ENCODE results near the gene HFE. TPM values are rescaled to one million over a fixed set of nuclear protein-coding genes. Genes with fewer than 3 reads are reported as not detected.
A peak's percentile ranks its signal among the peaks of the same experiment; 100 is the strongest.

Gene HFE
- total RNA-seq, 5 donors from 2014 or later (not counting 1 experiment from before 2014, with no cell fraction given): 1.0 to 2.4 (median 1.8) TPM

DNA sequence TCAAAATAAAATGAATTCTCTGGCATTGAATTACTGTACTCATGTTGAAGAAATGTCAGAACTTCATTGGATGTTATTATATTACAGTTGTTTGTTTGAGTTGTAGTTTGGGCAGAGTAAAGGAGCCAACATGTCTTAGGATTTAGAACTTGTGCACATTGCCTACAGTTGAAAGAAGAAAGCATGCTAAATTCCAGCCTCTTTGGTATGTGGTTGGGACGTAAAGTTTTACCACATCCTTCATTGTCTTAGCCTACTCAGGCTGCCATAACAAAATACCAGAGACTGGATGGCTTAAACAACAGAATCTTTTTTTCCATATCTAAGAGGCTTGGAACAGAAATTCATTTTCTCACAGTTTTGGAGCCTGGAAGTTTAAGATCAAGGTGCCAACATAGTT is 42.4 kb downstream of the HFE start:
- Histone ChIP-seq H3K4me1 (ENCODE audit: control insufficient read depth in 1 of 2, extremely low read depth in 1 of 2, insufficient read depth in 2 of 2, low read length in 2 of 2) (peaks cover 14 to 31% of the 10 kb centered on the region in 2 experiments), H3K4me3 (ENCODE audit: control insufficient read depth in 1 of 2, extremely low read depth in 1 of 2, low read length in 1 of 2) (peak overlapping the region in 1 of 2 donors; percentile 19), H3K27me3 (replicated peaks in 1 of 2; ENCODE audit: control insufficient read depth in 2 of 2, extremely low read depth in 1 of 2, insufficient read depth in 2 of 2, low read length in 1 of 2) (no peaks in the 10 kb centered on the region), H3K36me3 (ENCODE audit: control insufficient read depth in 2 of 2, extremely low read depth in 1 of 2, insufficient read depth in 1 of 2, low read length in 1 of 2) (peaks cover 4 to 18% of the 10 kb centered on the region in 2 donors), H3K9me3 (no peaks in the 10 kb centered on the region), H3K27ac (ENCODE audit: low read length) (no peak overlapping the region)
- H3K27ac Mint-ChIP-seq: peak overlapping the region; percentile 33 to 56
- H3K27me3 Mint-ChIP-seq: no peaks in the 10 kb centered on the region
- no peaks in the 10 kb centered on the region for H3K9me3 Mint-ChIP-seq
- ChIA-PET CTCF (no interaction called here), POLR2A (no interaction called here)
- peaks cover 55% of the 10 kb centered on the region for H3K36me3 Mint-ChIP-seq
- peaks cover 58 to 71% (median 69%) of the 10 kb centered on the region in 3 donors for H3K4me1 Mint-ChIP-seq
- peak overlapping the region in 2 of 3 donors; percentile 26 to 36 for H3K4me3 Mint-ChIP-seq
- ATAC-seq (replicated peaks in 1 of 4) (peak in 2 of 4 experiments; percentile 39 to 48), DNase-seq (peak in 1 of 35 experiments; percentile 26)
- WGBS (ENCODE audit: insufficient coverage): no CpG with 5 or more reads among the region's 1 CpG

DNA sequence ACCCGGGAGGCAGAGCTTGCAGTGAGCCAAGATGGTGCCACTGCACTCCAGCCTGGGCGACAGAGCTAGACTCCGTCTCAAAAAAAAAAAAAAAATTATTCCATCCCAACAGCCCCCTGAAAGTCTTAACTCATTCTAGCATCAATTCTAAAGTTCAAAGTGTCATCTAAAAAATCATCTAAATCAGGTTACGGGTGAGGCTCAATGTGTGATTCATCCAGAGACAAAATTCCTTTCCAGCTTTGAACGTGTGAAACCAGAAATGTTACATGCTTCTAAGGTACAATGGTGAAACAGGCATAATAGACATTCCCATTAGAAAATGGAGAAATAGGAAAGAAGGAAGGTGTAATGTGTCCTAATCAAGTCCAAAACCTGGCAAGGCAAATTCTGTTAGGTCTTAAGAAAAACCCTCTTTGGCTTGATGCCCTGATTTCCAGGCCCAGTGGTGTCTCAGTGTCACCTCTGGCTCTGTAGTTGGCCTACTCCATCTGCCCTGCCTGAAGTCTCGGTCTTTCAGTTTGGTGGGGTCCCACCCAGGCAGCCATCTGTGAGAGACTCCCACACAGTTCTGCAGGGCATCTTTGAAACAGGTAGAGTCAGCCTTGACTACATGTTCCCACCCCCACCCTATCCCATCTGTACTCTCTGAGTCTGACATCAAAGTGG is 43.5 kb downstream of the HFE start:
- POLR2A ChIA-PET: interaction anchor here in 1 of 2 donors (0.6 kb wide), 1 partner anchor 27 kb away, joined by 4 read pairs; no protein-coding TSS in a partner anchor
- no peaks in the 10 kb centered on the region for H3K27me3 Mint-ChIP-seq
- WGBS (ENCODE audit: insufficient coverage): 93% methylated on average over 3 of the region's 6 CpGs
- H3K4me1 Mint-ChIP-seq: peaks cover 61 to 78% (median 74%) of the 10 kb centered on the region in 3 donors
- no peak for ATAC-seq (replicated peaks in 1 of 4)
- Histone ChIP-seq H3K4me3 (ENCODE audit: control insufficient read depth in 1 of 2, extremely low read depth in 1 of 2, low read length in 1 of 2) (no peak overlapping the region), H3K9me3 (no peaks in the 10 kb centered on the region), H3K27me3 (replicated peaks in 1 of 2; ENCODE audit: control insufficient read depth in 2 of 2, extremely low read depth in 1 of 2, insufficient read depth in 2 of 2, low read length in 1 of 2) (no peaks in the 10 kb centered on the region), H3K4me1 (ENCODE audit: control insufficient read depth in 1 of 2, extremely low read depth in 1 of 2, insufficient read depth in 2 of 2, low read length in 2 of 2) (peaks cover 14 to 32% of the 10 kb centered on the region in 2 experiments), H3K27ac (ENCODE audit: low read length) (no peak overlapping the region), H3K36me3 (ENCODE audit: control insufficient read depth in 2 of 2, extremely low read depth in 1 of 2, insufficient read depth in 1 of 2, low read length in 1 of 2) (peaks cover 4 to 18% of the 10 kb centered on the region in 2 donors)
- H3K27ac Mint-ChIP-seq: peak overlapping the region; percentile 74 to 77
- H3K36me3 Mint-ChIP-seq: peaks cover 51% of the 10 kb centered on the region
- CTCF ChIA-PET: interaction anchor here in 1 of 2 donors (0.6 kb wide), 1 partner anchor 20 kb away, joined by 7 read pairs; no protein-coding TSS in a partner anchor
- DNase-seq: no peak
- H3K4me3 Mint-ChIP-seq: peak overlapping the region in 2 of 3 donors; percentile 22 to 36
- no peaks in the 10 kb centered on the region for H3K9me3 Mint-ChIP-seq

DNA sequence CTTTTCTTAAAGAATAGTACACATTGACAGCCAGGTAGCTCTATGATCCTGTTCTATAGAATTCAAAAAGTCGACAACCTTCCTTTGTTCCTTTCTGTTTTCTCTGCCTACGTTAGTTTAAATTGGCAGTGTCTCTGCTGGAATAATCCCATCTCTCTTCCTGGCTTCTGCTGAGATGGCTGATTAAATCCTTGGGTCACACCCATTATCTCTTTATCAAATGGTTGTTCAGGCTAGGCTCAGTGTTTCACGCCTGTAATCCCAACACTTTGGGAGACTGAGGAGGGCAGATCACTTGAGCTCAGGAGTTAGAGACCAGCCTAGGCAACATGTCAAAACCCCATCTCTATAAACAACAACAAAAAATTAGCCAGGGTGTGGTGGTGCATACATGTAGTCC is 44.4 kb downstream of the HFE start:
- Histone ChIP-seq H3K4me3 (ENCODE audit: control insufficient read depth in 1 of 2, extremely low read depth in 1 of 2, low read length in 1 of 2) (no peak overlapping the region), H3K4me1 (ENCODE audit: control insufficient read depth in 1 of 2, extremely low read depth in 1 of 2, insufficient read depth in 2 of 2, low read length in 2 of 2) (peaks cover 14 to 34% of the 10 kb centered on the region in 2 experiments), H3K27ac (ENCODE audit: low read length) (no peak overlapping the region), H3K27me3 (replicated peaks in 1 of 2; ENCODE audit: control insufficient read depth in 2 of 2, extremely low read depth in 1 of 2, insufficient read depth in 2 of 2, low read length in 1 of 2) (no peaks in the 10 kb centered on the region), H3K9me3 (no peaks in the 10 kb centered on the region), H3K36me3 (ENCODE audit: control insufficient read depth in 2 of 2, extremely low read depth in 1 of 2, insufficient read depth in 1 of 2, low read length in 1 of 2) (peaks cover 4 to 18% of the 10 kb centered on the region in 2 donors)
- Mint-ChIP-seq H3K4me1 (peaks cover 65 to 82% (median 78%) of the 10 kb centered on the region in 3 donors), H3K9me3 (no peaks in the 10 kb centered on the region), H3K27me3 (no peaks in the 10 kb centered on the region), H3K36me3 (peaks cover 46% of the 10 kb centered on the region), H3K27ac (peak overlapping the region; percentile 9 to 72), H3K4me3 (peak overlapping the region in 1 of 3 donors; percentile 2)
- ATAC-seq (replicated peaks in 1 of 4) (no peak), DNase-seq (no peak)
- WGBS (ENCODE audit: insufficient coverage): 100% methylated on average over 1 of the region's 3 CpGs
- ChIA-PET POLR2A (interaction anchor here in 1 of 2 donors (0.6 kb wide), 2 partner anchors 26 to 122 kb away, joined by 3 to 10 read pairs; a partner anchor contains a TSS), CTCF (no interaction called here)

DNA sequence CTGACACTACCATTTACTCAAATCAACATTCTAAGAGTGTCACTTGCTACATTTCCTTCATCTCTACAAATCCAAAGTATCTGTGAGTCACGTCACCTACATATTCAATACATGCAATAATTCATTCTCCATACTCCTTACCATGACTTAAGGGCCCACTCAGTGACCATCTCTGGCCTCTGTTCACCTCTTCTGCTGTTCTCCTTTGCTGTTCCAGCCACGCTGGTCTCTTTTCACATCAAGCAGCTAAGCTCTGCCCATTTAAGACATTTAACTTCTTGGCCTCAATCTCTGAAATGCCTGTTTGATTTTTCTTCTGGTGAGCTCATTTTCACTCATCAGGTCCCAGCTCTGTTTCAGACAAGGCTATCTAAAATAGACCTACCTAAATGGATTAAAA is 46.5 kb downstream of the HFE start:
- ATAC-seq (replicated peaks in 1 of 4) (no peak), DNase-seq (no peak)
- H3K4me3 ChIP-seq (ENCODE audit: control insufficient read depth in 1 of 2, extremely low read depth in 1 of 2, low read length in 1 of 2): no peak overlapping the region
- Mint-ChIP-seq H3K9me3 (no peaks in the 10 kb centered on the region), H3K4me1 (peaks cover 47 to 68% (median 59%) of the 10 kb centered on the region in 3 donors), H3K27ac (peak overlapping the region; percentile 25 to 57), H3K4me3 (no peak overlapping the region), H3K36me3 (peaks cover 41% of the 10 kb centered on the region), H3K27me3 (no peaks in the 10 kb centered on the region)
- H3K27me3 ChIP-seq (replicated peaks in 1 of 2; ENCODE audit: control insufficient read depth in 2 of 2, extremely low read depth in 1 of 2, insufficient read depth in 2 of 2, low read length in 1 of 2): no peaks in the 10 kb centered on the region
- 82% methylated on average over 2 of the region's 2 CpGs for WGBS (ENCODE audit: insufficient coverage)
- POLR2A ChIA-PET: interaction anchor here (1.0 to 1.7 kb wide), 3 partner anchors 10 to 38 kb away, joined by 3 to 12 read pairs (median 3); a partner anchor contains a TSS
- peaks cover 5 to 28% of the 10 kb centered on the region in 2 experiments for H3K4me1 ChIP-seq (ENCODE audit: control insufficient read depth in 1 of 2, extremely low read depth in 1 of 2, insufficient read depth in 2 of 2, low read length in 2 of 2)
- no peaks in the 10 kb centered on the region for H3K9me3 ChIP-seq
- H3K36me3 ChIP-seq (ENCODE audit: control insufficient read depth in 2 of 2, extremely low read depth in 1 of 2, insufficient read depth in 1 of 2, low read length in 1 of 2): peaks cover 4 to 18% of the 10 kb centered on the region in 2 donors
- no peak overlapping the region for H3K27ac ChIP-seq (ENCODE audit: low read length)
- CTCF ChIA-PET: no interaction called here

DNA sequence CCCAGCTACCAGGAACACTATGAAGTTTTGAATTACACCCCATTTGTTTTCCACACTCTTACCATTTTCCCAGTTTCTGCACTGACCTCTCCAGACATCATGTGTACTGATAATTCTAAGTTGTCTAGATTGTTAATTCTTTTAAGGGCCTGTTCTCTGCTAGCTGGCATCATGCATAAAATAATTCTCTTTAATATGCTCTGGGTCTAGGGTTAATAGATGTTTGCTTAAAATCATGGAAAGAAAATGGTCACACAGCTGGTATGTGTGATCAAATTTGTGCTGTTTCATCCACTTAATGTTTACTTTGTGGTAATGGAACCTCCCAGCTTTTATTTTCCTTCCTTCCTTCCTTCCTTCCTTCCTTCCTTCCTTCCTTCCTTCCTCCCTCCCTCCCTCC is 49.1 kb downstream of the HFE start:
- DNase-seq (no peak), ATAC-seq (replicated peaks in 1 of 4) (no peak)
- H3K27me3 Mint-ChIP-seq: no peaks in the 10 kb centered on the region
- Histone ChIP-seq H3K36me3 (ENCODE audit: control insufficient read depth in 2 of 2, extremely low read depth in 1 of 2, insufficient read depth in 1 of 2, low read length in 1 of 2) (peaks cover 1 to 6% of the 10 kb centered on the region in 2 donors), H3K27ac (ENCODE audit: low read length) (no peak overlapping the region), H3K4me1 (ENCODE audit: control insufficient read depth in 1 of 2, extremely low read depth in 1 of 2, insufficient read depth in 2 of 2, low read length in 2 of 2) (peaks cover 0 to 16% of the 10 kb centered on the region in 2 experiments), H3K9me3 (no peaks in the 10 kb centered on the region), H3K27me3 (replicated peaks in 1 of 2; ENCODE audit: control insufficient read depth in 2 of 2, extremely low read depth in 1 of 2, insufficient read depth in 2 of 2, low read length in 1 of 2) (no peaks in the 10 kb centered on the region), H3K4me3 (ENCODE audit: control insufficient read depth in 1 of 2, extremely low read depth in 1 of 2, low read length in 1 of 2) (no peak overlapping the region)
- CTCF ChIA-PET: interaction anchor here (0.6 to 0.7 kb wide), 4 partner anchors 11 to 1684 kb away, joined by 3 to 9 read pairs (median 4); no protein-coding TSS in a partner anchor
- H3K9me3 Mint-ChIP-seq: no peaks in the 10 kb centered on the region
- H3K27ac Mint-ChIP-seq: peak overlapping the region; percentile 36 to 61
- H3K36me3 Mint-ChIP-seq: peaks cover 31% of the 10 kb centered on the region
- POLR2A ChIA-PET: interaction anchor here (0.6 to 3.3 kb wide), 5 partner anchors 11 to 340 kb away, joined by 3 to 17 read pairs (median 8); a partner anchor contains a TSS
- H3K4me3 Mint-ChIP-seq: no peak overlapping the region
- H3K4me1 Mint-ChIP-seq: peaks cover 33 to 56% (median 41%) of the 10 kb centered on the region in 3 donors

DNA sequence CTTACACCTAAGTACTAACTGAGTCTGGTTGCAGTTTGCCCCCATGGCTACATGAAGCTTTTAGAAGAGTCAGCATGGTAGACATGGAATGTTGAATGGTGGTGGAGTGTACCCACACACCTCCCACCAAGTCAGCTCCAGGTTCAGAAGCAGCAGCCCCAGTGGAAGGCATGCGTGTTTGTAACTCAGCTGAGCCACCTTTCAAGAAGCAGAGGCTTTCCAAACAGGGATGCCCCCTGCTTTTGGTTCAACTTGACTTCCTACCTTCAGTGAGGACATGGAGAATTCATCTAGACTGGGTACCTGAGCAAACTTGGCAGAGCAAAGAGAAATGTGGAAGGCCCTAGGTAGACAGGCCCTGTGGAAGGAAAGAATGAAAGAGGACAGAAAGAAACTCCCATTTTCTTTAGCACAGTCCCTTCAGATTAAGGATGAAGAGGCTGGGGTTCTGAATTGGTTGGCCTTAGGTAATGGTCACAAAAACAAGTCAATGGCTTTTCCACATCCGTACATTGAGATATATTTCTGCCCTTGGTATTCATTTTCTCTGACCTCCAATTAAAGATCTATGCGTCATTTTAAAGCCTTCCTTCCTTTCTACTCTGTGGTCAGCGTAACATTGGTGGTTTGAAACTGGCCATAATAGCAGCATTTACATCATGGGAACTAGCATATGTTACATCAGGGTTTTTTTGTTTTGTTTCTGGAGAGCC is 53.2 kb downstream of the HFE start:
- Histone ChIP-seq H3K4me3 (ENCODE audit: control insufficient read depth in 1 of 2, extremely low read depth in 1 of 2, low read length in 1 of 2) (no peak overlapping the region), H3K9me3 (no peaks in the 10 kb centered on the region), H3K27ac (ENCODE audit: low read length) (no peak overlapping the region), H3K4me1 (ENCODE audit: control insufficient read depth in 1 of 2, extremely low read depth in 1 of 2, insufficient read depth in 2 of 2, low read length in 2 of 2) (peaks cover 0 to 6% of the 10 kb centered on the region in 2 experiments), H3K27me3 (replicated peaks in 1 of 2; ENCODE audit: control insufficient read depth in 2 of 2, extremely low read depth in 1 of 2, insufficient read depth in 2 of 2, low read length in 1 of 2) (no peaks in the 10 kb centered on the region), H3K36me3 (ENCODE audit: control insufficient read depth in 2 of 2, extremely low read depth in 1 of 2, insufficient read depth in 1 of 2, low read length in 1 of 2) (peaks cover 3 to 6% of the 10 kb centered on the region in 2 donors)
- CTCF ChIA-PET: no interaction called here
- ATAC-seq (replicated peaks in 1 of 4) (no peak), DNase-seq (no peak)
- Mint-ChIP-seq H3K9me3 (no peaks in the 10 kb centered on the region), H3K4me3 (no peak overlapping the region), H3K36me3 (peaks cover 17% of the 10 kb centered on the region), H3K27ac (no peak overlapping the region), H3K27me3 (no peaks in the 10 kb centered on the region), H3K4me1 (peaks cover 11 to 20% (median 12%) of the 10 kb centered on the region in 3 donors)
- POLR2A ChIA-PET: interaction anchor here in 1 of 2 donors (0.6 kb wide), 1 partner anchor 66 kb away, joined by 4 read pairs; no protein-coding TSS in a partner anchor
- WGBS (ENCODE audit: insufficient coverage): 100% methylated on average over 2 of the region's 4 CpGs

Measured in T-cell (primary cell).